IPS DF 4.7 (cell line): ENCODE measurements around the gene LRRC7.

Experiments used
- DNase-seq: peaks from one replicate; pipeline ENCODE4 v3.0.0-alpha.2; 2013; ENCODE audit warnings: low spot score; ENCODE audit errors: extremely low read depth

Gene LRRC7

DNA sequence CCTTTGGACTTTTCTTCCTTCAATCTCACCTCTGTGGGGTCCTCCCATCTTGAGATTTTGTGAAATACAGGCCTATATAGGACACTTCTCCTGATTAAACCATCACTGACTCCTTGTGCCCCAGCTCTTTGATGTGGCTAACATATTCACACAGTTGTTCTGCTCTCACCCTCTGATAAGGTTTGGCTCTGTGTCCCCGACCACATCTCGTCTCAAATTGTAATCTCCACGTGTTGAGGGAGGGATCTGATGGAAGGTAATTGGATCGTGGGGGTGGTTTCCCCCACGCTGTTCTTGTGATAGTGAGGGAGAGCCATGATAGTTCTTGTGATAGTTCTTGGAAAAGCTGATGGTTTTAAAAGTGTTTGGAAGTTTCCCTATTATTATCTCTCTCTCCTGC is 19.7 kb downstream of the LRRC7 start:
- DNase-seq: no peak

DNA sequence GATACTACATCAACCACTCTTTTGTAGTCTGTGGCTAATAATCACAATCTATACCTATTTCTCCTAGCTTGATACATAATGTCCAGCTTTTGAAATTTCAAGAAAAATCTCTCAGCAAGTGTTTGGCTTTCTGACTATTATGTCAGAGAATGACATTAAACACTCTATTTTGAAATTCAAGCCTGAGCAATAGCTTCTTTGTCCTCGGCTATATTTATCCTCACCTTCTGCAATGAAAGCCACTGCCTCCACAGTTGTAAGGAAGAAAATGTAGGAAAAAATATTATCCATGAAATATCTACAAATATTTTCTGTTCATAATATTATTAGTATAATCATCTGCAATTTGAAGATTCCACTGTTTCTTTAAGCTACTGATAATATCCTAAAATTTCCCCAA is 22.1 kb downstream of the LRRC7 start:
- no peak for DNase-seq

DNA sequence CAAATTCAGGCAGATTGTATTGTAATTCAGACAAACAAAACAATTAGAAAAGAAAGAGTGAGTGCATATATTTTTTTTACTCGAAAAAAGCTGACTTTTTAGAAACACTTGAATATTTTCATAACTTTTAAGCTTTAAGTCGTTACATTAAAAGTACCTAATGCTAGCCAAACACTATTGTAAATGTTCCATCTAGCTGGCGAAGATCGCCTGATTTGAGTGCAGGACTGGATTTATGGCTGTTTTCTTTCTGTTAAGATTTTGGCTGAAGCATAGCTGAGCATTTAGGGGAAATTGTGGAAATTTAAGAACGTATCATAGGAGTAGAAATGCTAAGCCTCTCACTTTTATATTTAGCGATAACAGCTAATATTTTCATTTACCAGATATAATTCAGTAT is 24.6 kb downstream of the LRRC7 start:
- no peak for DNase-seq

DNA sequence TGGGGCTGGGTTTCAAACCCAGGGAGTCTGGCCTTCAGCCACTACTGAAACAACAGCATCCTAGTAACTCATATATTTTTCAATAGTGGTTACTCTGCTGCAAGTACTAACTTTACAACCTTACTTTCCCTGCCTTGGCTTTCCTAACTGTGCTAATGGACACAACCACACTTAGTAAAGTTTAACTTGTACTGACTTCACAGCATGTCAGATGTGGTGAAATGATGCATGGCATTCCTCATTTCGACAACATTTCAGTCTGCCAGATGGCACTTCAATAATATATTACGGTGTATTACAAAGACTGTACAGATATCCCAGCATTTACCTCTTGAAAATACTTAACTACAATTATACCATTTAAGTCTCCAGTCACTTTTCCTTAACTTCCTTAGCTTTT is 27.8 kb downstream of the LRRC7 start:
- DNase-seq: no peak

DNA sequence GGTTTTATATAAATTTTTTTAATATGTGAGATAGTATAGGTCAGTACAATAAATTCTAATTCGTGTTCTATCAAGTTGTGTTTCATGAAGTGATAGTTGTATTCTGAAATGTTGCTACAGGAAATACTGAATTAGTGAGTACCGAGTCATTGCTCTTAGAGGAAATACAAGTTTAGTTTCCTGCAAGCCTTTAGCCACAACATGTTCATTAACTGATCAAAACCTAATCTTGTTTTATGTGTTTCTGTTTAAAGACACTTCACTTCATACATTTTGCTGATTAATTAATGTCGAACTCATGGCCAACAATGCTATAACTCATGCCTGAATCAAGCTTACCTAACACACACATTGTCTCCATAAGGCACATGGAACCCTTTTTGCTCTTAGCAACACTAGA is 43.6 kb downstream of the LRRC7 start:
- no peak for DNase-seq

DNA sequence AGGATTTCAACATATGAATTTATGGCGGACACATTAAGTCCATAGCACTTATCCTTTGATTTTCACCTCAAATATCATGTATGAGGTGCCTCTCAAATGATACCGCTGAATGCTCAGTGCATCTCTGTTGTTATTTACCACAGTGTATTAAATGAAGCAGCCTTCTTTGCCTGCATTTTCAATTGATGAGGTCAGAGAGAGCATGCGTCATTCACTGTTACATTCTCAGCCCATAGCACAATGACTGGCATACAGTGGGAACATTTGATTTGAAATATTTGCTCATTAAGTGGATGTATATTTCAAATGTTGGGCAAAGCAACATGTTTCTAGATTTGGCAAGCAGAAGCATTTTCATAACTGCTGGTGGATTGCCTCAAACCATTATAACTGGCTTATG is 45.7 kb downstream of the LRRC7 start:
- no peak for DNase-seq

DNA sequence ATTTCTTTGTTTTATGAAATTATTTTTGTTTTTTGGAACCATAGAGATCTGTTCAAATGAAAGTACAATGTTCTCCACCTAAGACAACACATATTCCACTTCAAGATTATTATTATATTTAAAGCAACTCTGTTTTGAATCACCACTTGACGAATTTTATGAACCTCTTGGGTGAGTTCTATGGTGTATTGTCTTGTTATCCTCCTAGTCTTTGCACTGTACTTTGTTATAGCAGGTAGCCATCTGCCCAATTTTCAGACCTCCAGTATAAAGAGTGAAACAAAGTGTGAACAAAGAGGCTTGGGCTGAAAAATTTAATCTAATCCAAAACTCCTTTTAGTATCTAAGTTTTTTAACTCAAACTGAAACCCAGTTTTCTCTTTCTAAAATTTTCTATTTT is 71.0 kb downstream of the LRRC7 start:
- no peak for DNase-seq

DNA sequence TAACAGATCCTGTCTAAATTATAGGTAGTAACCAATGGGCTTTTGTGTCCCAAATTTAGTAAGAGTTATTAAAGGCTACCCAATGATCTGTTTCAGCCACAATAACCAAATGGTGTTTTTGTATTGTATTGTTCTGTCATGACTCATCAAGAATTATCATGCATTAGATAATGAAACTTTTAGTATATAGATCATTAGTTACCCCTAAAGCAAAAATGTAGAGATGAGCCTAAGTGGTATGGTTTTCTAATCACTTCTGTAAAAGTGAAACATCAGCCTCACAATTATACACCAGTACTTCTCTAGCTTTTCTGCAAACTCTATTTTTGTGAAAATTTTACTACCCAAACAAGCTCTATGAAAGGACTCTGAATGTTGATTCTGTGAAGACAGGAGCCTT is 71.4 kb downstream of the LRRC7 start:
- no peak for DNase-seq

DNA sequence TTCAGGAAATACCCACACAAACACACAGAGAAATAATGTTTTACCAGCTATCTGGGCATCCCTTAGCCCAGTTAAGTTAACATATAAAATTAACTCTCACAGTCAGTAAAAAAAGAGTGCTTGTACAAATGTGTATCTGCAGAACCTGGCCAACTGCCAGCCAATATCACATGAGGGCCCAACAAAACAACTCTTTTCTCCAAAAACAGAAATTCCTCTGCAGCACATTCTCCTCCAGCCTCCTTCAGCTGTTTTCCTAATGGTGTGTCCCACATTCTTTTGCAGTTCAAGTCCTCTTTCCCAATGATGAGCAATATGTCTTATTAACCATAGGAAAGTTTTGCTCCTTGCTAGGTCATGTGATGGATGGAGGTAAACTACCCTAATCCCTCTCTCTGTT is 75.5 kb downstream of the LRRC7 start:
- DNase-seq: no peak

DNA sequence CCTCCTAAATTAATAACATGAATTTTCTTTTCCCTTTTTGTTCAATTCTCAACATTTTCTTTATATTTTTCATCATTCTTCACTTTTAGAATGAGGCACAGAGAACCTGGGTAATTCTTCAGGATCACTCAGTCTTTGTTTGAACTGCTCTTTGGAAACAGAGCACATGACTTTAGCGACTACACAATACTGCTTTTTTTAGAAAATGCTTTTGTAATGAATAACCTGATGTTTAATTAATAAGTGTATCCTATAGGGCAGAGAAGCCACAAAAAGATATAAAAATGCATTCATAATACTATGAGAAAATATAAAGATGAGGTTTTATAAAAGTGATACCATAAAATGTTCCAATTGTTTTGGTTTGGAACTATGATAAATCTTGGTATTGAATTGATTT is 77.8 kb downstream of the LRRC7 start:
- no peak for DNase-seq

DNA sequence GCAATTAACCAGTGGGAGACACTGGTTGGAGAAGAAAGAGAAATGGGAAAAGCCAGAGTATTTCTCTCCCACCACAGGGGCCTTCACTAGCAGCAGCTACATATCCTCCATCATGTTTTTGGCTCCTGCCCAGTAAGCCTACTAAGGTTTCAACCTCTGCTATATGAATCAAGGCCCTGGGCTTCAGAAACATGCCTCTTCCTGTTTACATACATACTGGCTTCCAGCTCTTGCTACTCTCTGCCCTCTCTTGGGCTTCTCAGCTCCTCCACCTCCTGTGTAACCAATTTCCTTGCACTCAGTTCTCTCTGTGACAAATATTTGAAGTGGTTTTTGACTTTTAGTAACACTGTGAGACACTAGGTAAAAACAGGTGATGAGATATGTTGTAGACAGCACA is 80.8 kb downstream of the LRRC7 start:
- DNase-seq: no peak

DNA sequence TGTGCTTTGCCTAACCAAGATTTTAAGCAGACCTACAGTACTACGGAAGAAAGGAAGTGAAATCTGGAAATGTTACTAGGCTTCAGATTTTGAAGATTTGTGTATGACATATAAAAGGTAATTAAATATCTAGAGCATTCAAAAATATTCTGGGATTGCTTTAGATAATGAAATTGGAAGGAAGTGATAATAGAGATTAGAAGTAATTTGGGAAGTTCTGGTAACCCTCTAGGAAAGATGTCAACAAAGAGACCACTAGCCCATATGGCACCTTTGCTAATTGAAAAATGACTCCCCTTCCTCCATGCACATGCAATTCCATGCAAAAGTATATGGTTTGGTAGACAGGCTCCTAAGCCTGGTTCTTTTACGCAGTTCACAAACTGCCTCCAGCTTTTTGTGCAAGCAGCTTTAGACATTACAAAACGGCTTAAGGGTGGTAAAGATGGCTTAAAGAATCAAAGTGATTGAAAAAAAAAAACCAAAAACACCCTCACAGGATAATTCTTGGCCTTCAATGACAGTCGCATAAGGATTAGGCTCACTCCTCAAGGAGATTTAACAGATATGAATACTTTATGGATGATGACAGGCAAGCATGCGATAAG is 81.8 kb downstream of the LRRC7 start:
- no peak for DNase-seq

DNA sequence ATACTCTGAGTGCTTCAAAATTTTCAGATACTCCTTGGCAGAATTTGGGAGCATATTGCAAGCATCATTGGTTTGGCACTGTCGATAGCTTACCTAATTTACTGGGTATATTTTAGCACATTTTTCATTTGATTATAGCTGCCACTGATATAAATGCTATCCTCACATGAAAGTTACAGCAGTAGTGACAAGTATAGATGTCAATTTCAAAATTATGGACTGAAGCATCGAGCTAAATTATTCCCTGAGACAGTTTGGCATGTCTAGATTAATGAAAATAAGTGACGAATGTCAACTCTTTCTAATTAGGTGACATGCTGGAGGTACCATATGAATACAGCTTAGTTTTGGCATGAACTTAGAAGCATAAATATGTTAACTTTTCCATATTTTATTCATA is 83.1 kb downstream of the LRRC7 start:
- no peak for DNase-seq

DNA sequence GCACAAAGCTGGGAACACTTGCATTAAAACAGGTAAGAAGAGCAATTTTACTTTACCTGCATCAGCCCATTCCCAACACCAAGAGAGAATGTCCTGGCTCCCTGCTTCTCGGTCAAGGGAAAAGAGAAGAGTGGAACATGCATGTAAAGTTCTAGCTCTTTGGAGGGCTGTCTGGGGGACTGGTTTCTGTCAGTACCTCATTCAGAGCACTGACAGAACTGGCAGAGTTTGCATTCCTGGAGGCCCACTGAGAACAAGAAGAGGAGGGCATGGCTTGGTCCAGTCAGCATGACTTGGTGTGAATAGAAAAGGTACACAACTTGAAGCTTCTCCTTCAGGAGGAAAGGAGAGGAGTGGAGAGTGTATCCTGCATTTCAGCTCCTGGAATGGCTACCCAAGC is 83.9 kb downstream of the LRRC7 start:
- no peak for DNase-seq

DNA sequence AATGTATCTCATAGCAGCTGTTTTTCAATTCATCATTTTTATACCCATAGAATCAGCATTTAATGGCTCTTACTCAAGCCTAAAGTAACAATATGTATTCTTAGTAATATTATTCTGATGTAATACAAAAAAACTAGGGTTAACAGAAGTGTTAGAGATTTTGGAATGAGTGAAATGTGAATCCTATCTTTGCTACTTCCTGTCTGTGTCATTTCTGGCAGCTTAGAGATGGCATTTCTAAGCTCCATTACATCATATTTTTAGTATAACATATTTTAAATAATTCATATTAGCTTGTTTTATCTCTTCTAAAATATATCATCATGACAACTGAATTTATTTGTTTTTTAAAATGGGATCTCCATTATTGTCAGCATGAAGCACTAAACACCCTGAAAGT is 90.2 kb downstream of the LRRC7 start:
- DNase-seq: no peak

DNA sequence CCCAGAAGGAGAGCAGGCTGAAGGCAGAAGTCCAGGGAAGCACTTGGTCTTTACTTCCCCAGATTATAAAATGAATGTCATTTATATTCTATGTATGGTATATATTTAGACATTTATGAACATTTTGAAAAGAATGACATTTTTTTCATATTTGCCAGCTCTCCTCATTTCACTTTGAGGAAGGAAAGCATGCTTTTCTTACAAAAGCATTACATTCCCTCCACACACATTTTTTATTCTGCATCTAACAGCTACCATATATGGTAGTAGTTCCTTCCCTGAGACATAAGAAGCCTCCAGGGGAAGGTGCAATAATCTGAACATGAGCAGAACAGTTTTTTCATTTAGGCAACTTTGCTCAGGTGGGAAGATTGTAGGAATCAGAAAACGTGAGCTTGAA is 94.0 kb downstream of the LRRC7 start:
- DNase-seq: no peak

DNA sequence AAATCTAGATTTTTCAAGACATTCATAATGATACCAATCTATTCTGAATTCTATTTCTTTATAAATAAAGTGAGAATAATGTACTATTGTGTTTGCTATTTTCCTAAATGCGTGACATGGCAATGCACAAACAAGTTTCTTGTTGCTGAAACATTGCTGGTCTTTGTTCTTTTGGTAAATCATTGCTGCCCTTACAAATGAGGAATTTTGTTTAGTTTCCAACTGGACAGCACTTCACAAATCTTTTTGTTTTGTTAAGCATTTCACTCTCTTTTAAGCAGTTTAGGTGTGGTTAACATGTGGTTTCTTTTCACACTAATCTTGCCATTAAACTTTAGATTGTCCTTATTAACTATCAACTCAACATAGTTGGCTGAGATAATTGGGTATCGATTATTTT is 94.6 kb downstream of the LRRC7 start:
- DNase-seq: no peak

DNA sequence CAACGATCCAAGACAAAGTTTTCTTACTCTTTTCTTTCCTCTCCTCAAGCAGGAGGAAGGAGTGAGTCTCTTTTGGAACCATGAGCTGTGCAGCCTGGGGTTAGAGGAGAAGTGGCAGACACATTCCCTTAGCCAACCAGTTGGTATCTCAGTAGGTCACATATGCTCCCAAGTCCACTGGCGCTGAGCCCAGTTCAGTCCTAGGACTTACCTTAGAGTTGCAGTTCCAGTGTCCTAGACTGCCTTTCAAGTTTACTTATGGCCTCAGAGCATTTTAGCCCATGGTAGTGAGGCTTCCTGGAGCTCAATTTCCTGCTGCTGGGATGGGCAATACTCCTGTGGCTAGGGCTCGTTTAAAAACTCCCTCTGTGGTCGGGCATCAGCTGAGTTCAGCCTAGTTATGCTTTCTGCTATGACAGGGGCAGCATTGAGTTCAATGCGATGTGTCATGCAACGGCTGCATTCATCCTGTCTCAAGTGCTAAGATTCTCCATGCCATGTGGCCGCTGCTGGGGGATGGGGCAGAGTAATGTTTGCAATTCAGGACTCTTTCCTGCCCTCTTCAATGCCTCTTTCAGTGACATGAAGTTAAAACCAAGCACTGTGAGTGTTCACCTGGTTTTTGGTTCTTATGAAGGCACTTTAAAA is 103.8 kb downstream of the LRRC7 start:
- no peak for DNase-seq

DNA sequence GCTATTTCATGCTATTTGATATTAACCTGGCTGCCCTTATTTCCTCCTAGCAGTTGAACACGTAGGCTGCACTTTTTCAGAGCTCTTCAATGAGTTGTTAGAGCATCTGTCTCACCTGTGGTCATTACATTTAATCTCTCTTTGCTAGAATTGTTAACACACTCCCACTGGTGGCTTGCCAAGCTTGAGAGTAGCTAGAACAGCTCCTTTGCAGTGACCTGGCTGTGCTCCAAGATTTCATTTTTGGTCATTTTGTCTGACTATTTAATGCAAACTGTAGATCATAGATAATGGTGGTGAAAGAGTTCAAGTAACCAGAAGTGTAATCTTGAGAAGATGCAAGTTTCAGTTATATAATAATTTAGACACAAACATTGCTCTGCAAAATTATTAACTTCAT is 105.6 kb downstream of the LRRC7 start:
- no peak for DNase-seq

DNA sequence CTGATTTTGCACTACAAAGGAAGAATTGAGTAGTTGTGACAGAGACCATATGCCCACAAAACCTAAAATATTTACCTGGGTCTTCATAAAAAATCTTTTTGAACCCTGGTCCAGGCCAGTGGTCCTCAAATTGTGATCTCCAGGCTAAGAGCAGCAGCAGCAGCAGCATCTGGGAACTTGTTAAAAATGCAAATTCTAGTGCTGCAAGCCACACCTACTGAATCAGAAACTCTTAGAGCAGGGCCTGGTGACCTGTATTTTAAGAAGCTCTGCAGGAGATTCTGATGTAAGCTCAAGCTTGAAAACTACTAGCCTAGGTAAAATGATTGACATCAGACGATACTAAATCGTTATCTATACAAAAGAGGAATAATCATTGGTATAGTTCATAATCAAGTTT is 112.2 kb downstream of the LRRC7 start:
- no peak for DNase-seq

DNA sequence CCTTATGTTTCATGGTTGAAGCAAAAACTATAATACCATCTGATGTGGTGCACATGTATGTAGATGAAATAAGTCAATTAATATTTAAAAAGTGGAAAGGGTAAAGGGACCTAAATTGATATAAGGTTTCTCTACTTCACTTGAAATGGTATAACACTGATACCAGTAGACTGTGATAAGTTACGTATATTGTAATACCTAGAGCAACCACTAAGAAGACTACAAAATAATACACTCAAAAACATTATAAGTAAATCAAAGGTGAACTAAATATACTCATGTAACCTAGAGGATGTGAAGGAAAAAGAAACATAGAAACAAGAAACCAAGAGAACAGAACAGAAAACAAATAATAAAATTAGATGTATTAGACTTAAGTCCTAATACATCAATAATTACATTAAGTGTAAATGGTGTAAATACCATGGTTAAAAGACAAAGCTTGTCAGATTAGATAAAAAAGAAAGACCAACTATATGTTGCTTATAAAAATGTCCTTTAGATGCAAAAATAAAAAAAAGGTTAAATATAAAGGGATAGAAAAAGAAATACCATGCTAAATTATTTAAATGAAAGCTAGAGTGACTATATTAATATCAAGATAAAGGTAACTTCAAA is 118.8 kb downstream of the LRRC7 start:
- no peak for DNase-seq

DNA sequence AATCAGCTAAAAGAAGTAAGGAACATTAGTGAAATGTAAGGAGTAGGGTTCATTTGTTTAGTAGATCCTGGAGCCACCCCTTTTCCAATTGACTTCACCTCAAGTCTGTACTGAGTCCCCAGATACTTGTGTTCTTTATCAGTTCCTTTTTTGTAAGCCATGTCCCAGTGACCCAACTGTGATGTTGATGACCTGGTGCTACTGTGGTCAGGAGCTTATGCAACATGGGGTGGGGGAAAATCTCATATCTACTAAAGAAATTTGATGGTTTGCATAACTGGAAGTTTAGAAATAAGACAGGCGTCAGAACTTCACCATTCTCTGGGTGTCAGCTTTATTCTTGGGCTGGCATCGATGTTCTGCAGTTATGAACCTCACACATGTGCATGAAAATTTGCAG is 120.5 kb downstream of the LRRC7 start:
- no peak for DNase-seq

DNA sequence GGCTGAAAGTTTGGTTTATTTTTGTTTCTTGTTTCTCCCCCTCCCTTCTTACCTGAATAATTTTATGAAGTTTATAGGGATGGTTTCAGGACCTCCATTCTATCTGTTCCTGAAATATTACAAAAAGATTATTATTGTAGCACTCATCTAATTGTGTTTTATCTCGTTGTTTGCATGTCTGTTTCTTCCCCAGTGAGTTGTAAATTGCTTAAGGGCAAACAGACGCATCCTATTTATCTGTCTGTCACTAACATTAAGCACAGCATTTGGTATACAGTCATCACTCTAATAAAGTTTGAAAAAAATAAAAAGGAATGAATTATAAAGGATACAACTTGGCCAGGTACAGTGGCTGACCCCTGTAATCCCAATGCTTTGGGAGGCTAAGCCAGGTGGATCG is 123.5 kb downstream of the LRRC7 start:
- no peak for DNase-seq
